PC-9 (cell line): ENCODE results near the gene SLC37A3. TPM values are rescaled to one million over a fixed set of nuclear protein-coding genes. Genes with fewer than 3 reads are reported as not detected.

Experiments
- BruUV-seq: library from RNA; stranded (reverse); fragments of 400-500 nt; replicated peaks from 2 replicates; lab custom pipeline; 2021; lab: Mats Ljungman, UMichigan
- CTCF ChIA-PET: fragments of 300-600 bp; sonication (Branson Sonifier 250); formaldehyde crosslinking; loops from one replicate; lab custom pipeline; 2022; ENCODE audit warnings: antibody characterized with exemption; lab: Charles Lee
- POLR2A ChIA-PET: fragments of 300-600 bp; sonication (Branson Sonifier 250); formaldehyde crosslinking; loops from one replicate; lab custom pipeline; 2022; ENCODE audit warnings: antibody characterized with exemption; ENCODE audit not compliant: unreplicated experiment; lab: Charles Lee
- DNase-seq, 2 experiments: peaks; one replicate each; pipeline versions ENCODE4 v3.0.0 to v3.0.0-alpha.2; 2015 to 2022; ENCODE audit warnings: mixed read lengths in 1 of 2
- H2AFZ ChIP-seq: fragments of 200-600 bp; sonication (generic); 2 replicates; pipeline ENCODE4 v1.8.1; 2017; ENCODE audit warnings: antibody characterized with exemption
- H3F3A ChIP-seq: fragments of 200-600 bp; sonication (generic); 2 replicates; pipeline ENCODE4 v1.8.1; 2017; ENCODE audit warnings: antibody characterized with exemption, mild to moderate bottlenecking, low read depth; ENCODE audit not compliant: insufficient read depth
- H3K27ac ChIP-seq: fragments of 200-600 bp; sonication (generic); 2 replicates; pipeline ENCODE4 v1.6.1; 2016; ENCODE audit warnings: mixed run types
- H3K27me3 ChIP-seq: fragments of 200-600 bp; sonication (generic); 2 replicates; pipeline ENCODE4 v1.6.1; 2016; ENCODE audit warnings: low read depth, mixed run types; ENCODE audit not compliant: insufficient read depth
- H3K36me3 ChIP-seq: fragments of 200-600 bp; sonication (generic); 2 replicates; pipeline ENCODE4 v1.6.1; 2016; ENCODE audit warnings: low read depth, mixed run types
- H3K4me1 ChIP-seq: fragments of 200-600 bp; sonication (generic); replicated peaks from 2 replicates; pipeline ENCODE4 v1.6.1; 2016; ENCODE audit warnings: mixed run types; ENCODE audit not compliant: insufficient read depth
- H3K4me2 ChIP-seq: fragments of 200-600 bp; sonication (generic); 2 replicates; pipeline ENCODE4 v1.6.1; 2017; ENCODE audit warnings: mixed run types
- H3K4me3 ChIP-seq: fragments of 200-600 bp; sonication (generic); 2 replicates; pipeline ENCODE4 v1.6.1; 2016; ENCODE audit warnings: mixed run types
- H3K79me2 ChIP-seq: fragments of 200-600 bp; sonication (generic); 2 replicates; pipeline ENCODE4 v1.6.1; 2017; ENCODE audit warnings: low read depth, mixed run types
- H3K9me2 ChIP-seq: fragments of 200-600 bp; sonication (generic); 2 replicates; pipeline ENCODE4 v1.8.1; 2017; ENCODE audit warnings: mild to moderate bottlenecking; ENCODE audit not compliant: insufficient read depth
- H3K9me3 ChIP-seq: fragments of 200-600 bp; sonication (generic); 2 replicates; pipeline ENCODE4 v1.8.1; 2016; ENCODE audit warnings: low read depth; ENCODE audit not compliant: insufficient read depth
- H4K20me1 ChIP-seq: fragments of 200-600 bp; sonication (generic); 2 replicates; pipeline ENCODE4 v1.8.1; 2017; ENCODE audit not compliant: insufficient read depth
- CTCF ChIP-seq: fragments of 200-600 bp; sonication (generic); conservative IDR thresholded peaks from 2 replicates; pipeline ENCODE4 v1.6.1; 2017; ENCODE audit warnings: mixed run types, antibody characterized with exemption, mild to moderate bottlenecking, moderate library complexity
- EZH2 ChIP-seq: fragments of 200-600 bp; sonication (generic); IDR thresholded peaks from 2 replicates; pipeline ENCODE4 v1.8.0; 2017; ENCODE audit warnings: antibody characterized with exemption, low read depth
- intact Hi-C: fragments of 100-400 bp; cut with micrococcal nuclease; formaldehyde crosslinking; loops from one replicate; pipeline ENCODE4 v1.10.0; 2022; ENCODE audit not compliant: unreplicated experiment
- total RNA-seq: library from RNA; stranded (reverse); gene quantifications from 2 replicates; pipeline ENCODE4 v1.2.3, GENCODE V29; 2021

SLC37A3 gene
- total RNA-seq, 1 experiment from 2014 or later, result 54.8 TPM

GRCh38 chr7:140334341-140335057 lies 63.8 kb downstream of the SLC37A3 start:
- H3K36me3 ChIP-seq, result no peaks in the 10 kb centered on the region
- BruUV-seq, result no TSS peak
- no peaks in the 10 kb centered on the region for H3K4me1 ChIP-seq
- H3K9me2 ChIP-seq, result no peaks in the 10 kb centered on the region
- DNase-seq, result no peak
- no peak for TF ChIP-seq CTCF
- TF ChIP-seq EZH2, result no peak
- H3K79me2 ChIP-seq, result no peaks in the 10 kb centered on the region
- ChIA-PET CTCF (no interaction called here), POLR2A (no interaction called here)
- no peaks in the 10 kb centered on the region for H3F3A ChIP-seq
- no peak overlapping the region for H2AFZ ChIP-seq
- no peaks in the 10 kb centered on the region for H4K20me1 ChIP-seq
- H3K4me2 ChIP-seq, result no peak overlapping the region
- intact Hi-C loops, result no loop called here
- H3K27ac ChIP-seq, result no peak overlapping the region
- H3K27me3 ChIP-seq, result no peaks in the 10 kb centered on the region
- no peaks in the 10 kb centered on the region for H3K9me3 ChIP-seq
- no peak overlapping the region for H3K4me3 ChIP-seq

GRCh38 chr7:140333686-140334085 lies 64.6 kb downstream of the SLC37A3 start:
- no peak overlapping the region for H3K4me2 ChIP-seq
- no peaks in the 10 kb centered on the region for H3K36me3 ChIP-seq
- H3K4me1 ChIP-seq, result no peaks in the 10 kb centered on the region
- no peaks in the 10 kb centered on the region for H3K9me2 ChIP-seq
- H4K20me1 ChIP-seq, result no peaks in the 10 kb centered on the region
- no peaks in the 10 kb centered on the region for H3K27me3 ChIP-seq
- no peaks in the 10 kb centered on the region for H3K9me3 ChIP-seq
- intact Hi-C loops, result no loop called here
- no TSS peak for BruUV-seq
- H3K27ac ChIP-seq, result no peak overlapping the region
- H3K4me3 ChIP-seq, result no peak overlapping the region
- DNase-seq, result no peak
- H3F3A ChIP-seq, result no peaks in the 10 kb centered on the region
- no peaks in the 10 kb centered on the region for H3K79me2 ChIP-seq
- no peak overlapping the region for H2AFZ ChIP-seq
- POLR2A ChIA-PET, result no interaction called here
- CTCF ChIA-PET, result no interaction called here
- TF ChIP-seq EZH2 (no peak), CTCF (no peak)

GRCh38 chr7:140333223-140333622 lies 65.1 kb downstream of the SLC37A3 start:
- TF ChIP-seq EZH2, result no peak
- no peak for TF ChIP-seq CTCF

More at GRCh38 chr7:140333223-140333622, 65.1 kb downstream of the SLC37A3 start:
- Histone ChIP-seq H3K27ac (no peak overlapping the region), H4K20me1 (no peaks in the 10 kb centered on the region), H3K9me3 (no peaks in the 10 kb centered on the region), H3K27me3 (no peaks in the 10 kb centered on the region), H2AFZ (no peak overlapping the region), H3F3A (no peaks in the 10 kb centered on the region), H3K36me3 (no peaks in the 10 kb centered on the region), H3K9me2 (no peaks in the 10 kb centered on the region), H3K79me2 (no peaks in the 10 kb centered on the region), H3K4me2 (no peak overlapping the region), H3K4me3 (no peak overlapping the region), H3K4me1 (no peaks in the 10 kb centered on the region)
- ChIA-PET POLR2A (no interaction called here), CTCF (no interaction called here)
- BruUV-seq, result no TSS peak
- no peak for DNase-seq
- intact Hi-C loops, result no loop called here
